SKM-1 (cell line): ENCODE results near the gene CDK6.

Source experiments
- DNase-seq: peaks from one replicate; lab custom pipeline; 2025; ENCODE audit not compliant: unreplicated experiment; lab: John Stamatoyannopoulos, UW

CDK6 gene

GRCh38 chr7:92715963-92716362, 120.4 kb downstream of the CDK6 start:
- DNase-seq, result no peak

DNA sequence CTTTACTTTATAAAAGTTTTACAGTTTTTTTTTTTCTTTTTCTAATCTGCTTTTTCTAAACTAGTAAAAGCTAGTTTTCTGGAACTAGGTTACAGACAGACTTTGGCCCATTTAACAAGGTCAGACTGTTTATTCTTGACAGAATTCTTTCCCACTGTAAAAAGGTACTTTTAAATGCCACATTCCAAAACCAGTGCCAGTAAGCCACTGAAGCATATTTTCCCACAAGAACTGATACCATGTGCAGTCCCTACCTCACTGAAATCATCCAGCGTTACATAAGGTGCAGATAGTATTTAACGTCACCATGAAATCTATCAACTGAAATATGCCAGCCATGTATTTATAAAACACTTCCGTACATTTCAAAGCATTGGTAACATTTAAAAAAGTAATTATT, 121.6 kb downstream of the CDK6 start:
- no peak for DNase-seq

DNA sequence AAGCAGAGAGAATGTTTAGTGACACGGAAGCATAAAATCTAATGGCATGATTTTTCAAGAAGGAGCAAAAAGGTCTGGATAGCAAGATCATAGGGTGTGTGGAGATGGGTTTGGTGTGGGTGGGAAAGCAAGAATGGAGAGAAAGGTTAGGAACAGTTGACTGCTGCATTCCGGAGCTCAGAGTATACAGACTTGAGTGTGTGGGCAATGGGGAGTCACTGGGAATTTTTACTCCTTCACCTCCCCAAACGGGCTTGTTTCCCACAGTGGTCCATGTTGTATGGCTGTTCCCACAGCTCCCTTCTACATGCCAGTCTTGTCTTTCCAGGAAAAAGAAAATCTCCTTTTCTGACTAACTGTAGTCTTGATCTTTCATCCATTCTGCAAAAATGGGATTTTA, 122.1 kb downstream of the CDK6 start:
- no peak for DNase-seq

DNA sequence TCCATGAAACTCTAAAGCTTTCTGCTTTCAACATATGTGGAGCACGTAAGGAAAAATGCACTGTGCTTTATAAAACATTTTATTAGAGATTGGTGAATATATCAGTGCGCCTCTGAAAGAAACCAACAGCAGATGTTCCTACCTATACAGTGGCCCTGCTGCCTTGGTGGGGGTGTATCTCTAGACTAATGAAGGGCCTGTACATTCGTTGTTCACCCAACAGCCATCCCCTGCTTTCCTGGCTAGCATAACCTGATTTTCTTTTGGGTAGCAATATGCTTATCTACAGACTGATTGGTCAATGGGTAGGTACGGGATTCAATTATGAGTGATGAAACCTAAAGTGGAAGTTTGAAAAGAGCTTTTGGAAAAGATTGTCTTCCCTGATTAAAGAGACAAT, 126.5 kb downstream of the CDK6 start:
- DNase-seq, result no peak

- no peak for DNase-seq
These were observed 127.2 kb downstream of the CDK6 start for GRCh38 chr7:92709150-92709549.

DNA sequence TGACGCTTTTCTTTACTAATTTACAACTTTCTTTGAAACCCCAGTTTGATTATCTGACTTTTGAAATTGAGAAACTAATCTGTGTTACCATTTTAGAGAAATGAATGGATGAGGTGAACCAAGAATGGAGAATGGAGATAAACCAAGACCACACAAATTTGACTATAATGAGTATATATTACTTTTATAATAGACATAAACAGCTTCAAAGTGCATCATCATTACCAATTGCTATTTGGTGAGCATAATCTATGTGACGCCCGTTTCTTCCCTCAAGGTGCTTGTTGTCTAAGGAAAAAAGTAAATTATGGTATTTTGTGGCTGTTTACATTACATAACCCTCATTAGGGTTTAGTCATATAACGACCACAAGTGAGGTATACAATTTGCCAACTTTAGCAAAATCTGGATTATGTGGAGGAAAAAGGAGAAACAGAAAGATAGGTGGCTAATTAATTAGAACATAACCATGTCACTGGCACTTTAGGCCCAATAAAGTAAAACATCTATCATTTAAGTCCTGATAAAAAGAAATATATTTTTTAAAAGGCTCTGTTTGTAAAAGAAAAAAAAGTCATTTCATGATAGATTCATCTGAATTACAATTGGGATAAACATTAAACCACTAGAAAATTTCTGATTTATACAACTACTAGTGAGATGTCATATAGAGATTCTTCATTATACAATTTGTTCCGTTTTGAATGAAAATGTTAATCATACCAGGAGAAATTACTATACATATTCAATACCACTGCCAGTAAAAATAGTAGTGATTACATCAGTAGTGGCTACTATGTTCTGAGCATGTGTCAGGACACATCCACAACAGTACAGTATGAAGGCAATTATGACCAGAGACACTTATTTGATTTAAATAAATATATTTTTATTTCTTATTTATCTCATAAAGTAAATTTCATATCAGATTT, 128.0 kb downstream of the CDK6 start:
- DNase-seq, result no peak

DNA sequence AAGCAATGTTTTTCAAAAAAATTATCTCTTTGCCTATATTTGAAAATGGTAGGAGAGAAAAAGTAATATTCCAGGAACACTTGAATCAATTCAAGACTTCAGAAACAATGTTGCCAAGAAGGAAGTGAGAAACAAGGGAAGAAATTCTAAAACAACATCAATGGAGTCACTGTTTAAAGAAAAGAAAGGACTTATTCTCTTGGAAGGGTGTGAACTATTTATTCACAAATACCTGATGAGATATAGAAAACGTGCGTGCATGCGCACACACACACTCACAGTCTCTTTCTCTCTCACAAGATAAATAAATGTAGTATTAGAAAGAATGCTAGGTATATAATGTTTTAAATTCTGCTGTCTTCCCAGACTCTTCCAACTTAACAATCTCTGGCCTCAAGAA, 128.9 kb downstream of the CDK6 start:
- DNase-seq, result no peak

DNA sequence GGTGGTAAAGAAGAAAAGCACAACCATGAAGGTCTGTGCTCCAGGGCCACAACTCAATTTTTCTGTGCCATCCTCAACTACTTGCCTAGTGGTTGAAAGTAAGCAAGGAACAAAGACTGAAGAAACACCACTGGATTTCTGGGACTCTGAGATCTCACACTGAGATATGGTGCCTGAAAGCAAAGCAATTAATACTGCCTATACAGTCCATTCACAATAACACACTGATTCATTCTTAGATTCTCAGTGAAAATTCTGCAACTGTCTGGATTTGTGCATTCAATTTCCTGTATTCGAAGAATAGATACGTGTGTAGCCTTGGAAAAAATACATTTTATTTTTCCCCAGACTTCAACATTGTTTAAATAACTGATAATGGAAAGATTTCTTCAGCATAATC, 129.8 kb downstream of the CDK6 start:
- no peak for DNase-seq

GRCh38 chr7:92705831-92706230, 130.5 kb downstream of the CDK6 start:
- no peak for DNase-seq

DNA sequence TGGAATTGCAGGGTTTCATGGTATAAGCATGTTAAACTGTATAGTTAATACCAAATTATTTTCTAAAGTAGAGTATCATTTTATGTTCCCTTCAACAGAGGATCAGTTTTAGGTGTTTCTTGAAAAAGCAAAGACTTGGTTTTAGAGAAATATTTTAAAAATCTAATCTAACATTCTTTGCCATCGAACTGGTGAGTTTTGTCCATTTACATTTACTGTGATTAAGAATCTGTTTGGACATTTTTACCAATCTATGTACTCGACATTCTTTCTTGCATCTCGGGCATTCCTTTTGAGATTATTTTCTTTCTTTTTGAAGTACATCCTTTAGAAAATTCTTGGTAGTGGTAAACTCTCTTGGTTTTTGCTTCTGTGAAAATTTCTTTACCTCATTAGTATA, 131.5 kb downstream of the CDK6 start:
- DNase-seq, result no peak

GRCh38 chr7:92702535-92702934, 133.8 kb downstream of the CDK6 start:
- no peak for DNase-seq

GRCh38 chr7:92699966-92700514, 136.3 kb downstream of the CDK6 start:
- no peak for DNase-seq

DNA sequence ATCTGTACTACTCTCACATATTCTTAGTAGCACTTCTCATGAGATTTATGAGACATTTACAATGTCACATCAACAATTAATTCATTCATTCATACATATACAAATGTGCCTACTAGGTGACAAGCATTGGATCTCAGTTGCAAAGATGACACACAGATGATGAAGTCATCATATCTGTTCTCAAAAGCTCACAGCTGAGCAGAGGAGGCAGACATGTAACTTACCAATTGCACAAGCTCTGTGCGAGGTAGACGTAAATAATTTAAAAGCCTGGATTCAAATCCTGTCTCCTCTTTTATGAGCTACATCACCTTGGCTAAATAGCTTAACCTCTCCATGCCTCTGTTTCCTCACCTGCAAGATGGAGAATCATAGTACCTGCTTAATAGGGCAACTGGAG, 136.8 kb downstream of the CDK6 start:
- no peak for DNase-seq

DNA sequence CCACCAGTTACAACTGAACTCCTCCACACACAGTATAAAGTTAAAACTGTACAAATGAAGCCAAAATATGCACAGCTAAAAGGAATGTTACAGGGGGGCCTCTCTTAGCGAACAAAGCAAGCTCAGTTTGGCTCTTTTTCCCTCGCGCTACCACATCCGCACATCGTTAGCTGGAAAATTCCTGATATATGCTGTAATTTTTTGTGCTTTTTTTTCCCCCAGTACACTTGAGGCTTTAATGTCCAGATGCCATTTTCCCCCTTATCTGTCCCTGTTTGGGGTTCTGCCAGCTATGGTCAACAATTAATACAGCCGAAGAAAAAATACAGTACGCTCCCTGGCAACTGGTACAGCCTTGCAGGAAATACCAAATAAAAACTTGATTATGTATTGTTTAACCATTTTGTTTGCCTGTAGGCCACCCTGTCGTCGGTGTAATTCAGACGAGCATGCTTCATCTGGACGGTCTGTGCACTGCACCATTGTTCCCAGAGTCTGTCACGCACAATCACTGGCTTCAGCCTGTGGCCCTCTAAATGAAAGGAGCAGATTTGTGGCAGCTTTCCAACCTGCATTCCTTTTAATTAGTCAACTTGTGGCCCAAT, 138.0 kb downstream of the CDK6 start:
- DNase-seq, result no peak

DNA sequence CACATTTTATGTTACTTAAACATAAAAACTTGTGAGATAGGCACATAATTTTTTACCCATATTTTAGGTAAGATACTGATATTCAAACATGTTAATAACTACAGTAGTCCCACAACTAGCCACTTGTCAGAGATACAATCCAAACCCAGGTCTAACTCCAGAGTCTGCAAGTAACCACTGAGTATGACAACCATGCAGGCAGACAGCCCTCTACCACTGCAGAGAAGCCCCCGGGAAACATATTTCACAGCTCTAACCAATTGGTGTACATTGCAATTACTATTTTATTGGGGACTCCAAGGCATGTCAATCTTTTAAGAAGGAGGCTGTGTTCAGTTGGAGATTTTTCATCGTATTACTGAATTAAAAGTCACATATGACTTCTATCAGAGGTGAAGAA, 139.0 kb downstream of the CDK6 start:
- DNase-seq, result no peak

DNA sequence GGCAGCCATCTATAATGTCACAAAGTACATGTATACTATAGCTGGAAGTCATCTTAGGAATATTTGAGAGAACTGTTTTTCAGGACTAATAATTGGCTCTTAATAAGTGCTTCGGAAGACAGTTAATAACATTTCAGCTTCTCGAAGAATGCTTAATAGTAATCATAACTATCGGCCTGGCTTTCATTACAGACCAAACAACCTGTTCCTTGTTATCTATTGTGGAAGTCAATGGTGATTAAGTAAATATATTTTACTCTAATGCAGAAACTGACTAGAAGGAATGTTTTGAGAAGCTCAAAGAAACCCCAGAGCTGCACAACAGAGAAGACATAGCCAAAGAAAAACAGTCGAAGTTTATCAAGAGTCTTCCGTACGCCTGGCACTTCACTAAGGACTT, 139.4 kb downstream of the CDK6 start:
- DNase-seq, result no peak

DNA sequence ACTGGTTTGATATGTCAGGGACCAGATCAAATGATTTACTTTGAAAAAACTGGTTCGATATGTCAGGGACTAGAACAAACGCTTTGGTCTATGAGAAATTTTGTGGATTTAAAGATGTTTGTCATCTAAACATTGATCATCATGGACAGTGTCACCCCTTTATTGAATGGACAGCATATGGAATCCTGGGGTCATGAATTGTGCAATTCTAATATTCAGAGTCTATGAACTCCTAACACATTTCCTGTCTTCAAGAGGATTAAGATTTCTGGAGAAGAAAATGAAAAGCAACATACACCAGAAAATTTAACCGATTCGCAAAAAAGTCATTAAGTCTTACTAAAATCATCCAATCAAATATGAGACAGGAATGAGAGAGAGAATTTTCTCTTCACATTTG, 139.8 kb downstream of the CDK6 start:
- DNase-seq, result no peak

DNA sequence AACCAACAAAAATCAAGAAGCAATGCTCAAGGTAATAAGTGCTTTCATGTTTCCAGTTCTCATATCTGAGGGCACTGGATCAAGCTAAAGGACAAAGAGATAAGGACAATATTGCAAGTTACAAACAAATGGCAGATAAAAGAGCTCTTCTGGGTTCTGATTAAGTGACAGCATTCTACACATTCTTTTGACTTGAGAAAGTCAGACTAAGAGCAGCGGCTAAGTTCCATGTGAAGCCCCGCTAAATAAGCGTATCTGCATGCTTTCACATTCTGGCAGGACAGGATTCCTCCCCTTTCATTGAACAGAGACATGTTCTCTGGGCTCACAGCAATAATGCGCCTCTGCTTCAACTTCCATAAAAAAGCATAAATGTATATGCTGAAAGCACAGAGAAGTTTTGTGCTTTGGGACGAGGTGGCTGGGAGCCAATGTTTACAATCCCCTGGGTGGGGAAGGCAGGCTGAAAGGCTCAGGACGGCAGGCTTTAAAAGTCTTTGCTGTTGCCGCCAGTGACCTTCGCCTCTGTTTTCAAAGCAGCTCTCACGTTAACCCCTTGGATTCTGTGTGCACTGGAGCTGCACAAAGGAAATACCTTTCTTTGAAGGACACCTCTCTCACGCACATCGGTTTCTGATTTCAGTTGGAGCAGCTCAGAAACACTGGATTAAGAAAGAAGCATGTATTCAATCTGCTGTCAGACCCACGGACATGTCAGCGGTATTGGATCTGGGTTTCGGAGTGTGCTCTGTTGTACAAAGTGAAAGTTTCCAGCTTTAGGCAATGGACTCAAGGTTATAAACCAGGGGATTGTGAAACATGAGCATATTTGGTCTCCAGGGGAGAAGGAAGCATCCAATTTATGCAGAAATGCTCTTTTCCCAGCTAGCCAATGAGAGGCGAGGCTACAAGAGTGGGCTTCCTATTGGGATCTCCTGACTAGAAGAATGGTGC, 140.8 kb downstream of the CDK6 start:
- DNase-seq, result no peak

- no peak for DNase-seq
These were observed 142.2 kb downstream of the CDK6 start for GRCh38 chr7:92694211-92694610.

DNA sequence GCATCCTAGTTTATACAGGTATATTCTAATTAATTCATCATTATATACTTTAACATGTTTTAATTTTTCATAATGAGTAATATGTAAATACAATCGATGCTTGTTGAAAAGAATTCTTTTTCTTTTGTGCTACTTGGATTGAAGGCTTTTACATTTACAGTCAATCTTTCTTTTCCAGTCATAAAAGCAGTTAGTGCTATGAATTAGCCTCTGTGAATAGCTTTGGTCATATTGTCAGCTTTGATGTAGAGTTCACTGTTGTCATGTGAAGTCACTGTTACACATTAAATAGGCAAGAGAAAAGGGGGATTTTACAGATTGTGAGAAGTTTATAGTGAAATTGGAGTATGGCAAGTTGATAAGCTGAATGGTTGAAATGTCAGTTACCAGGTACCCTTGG, 142.9 kb downstream of the CDK6 start:
- DNase-seq, result no peak

GRCh38 chr7:92691578-92691977, 144.8 kb downstream of the CDK6 start:
- peak; percentile 28 for DNase-seq
